Mesenchymal stem cell (in vitro differentiated cells and primary cell): ENCODE measurements around the gene ELFN1.
"Not testable (repeated sequence)": the region's sequence is repeated elsewhere in the genome, so short reads cannot be mapped to it uniquely, and the experiment has no call there.

Experiments
- DNase-seq: peaks from one replicate; pipeline ENCODE4 v3.0.0-alpha.2; 2013
- H2AFZ ChIP-seq: one replicate; pipeline ENCODE4 v1.6.1; 2013; ENCODE audit warnings: low read depth, mild to moderate bottlenecking, control low read depth, inconsistent platforms, low read length, moderate library complexity
- H2AK5ac ChIP-seq: 2 replicates; pipeline ENCODE4 v1.6.1; 2013; ENCODE audit warnings: low read length, moderate library complexity, mild to moderate bottlenecking, inconsistent platforms; ENCODE audit not compliant: severe bottlenecking
- H2BK120ac ChIP-seq: one replicate; pipeline ENCODE4 v1.6.1; 2013; ENCODE audit warnings: low read depth, mild to moderate bottlenecking, inconsistent platforms, low read length, moderate library complexity
- H2BK12ac ChIP-seq, 2 experiments: one replicate each; pipeline ENCODE4 v1.6.1; 2013; ENCODE audit warnings: inconsistent platforms in 2 of 2, low read length in 2 of 2, mild to moderate bottlenecking in 2 of 2, moderate library complexity in 2 of 2, control low read depth in 1 of 2
- H2BK15ac ChIP-seq: one replicate; pipeline ENCODE4 v1.6.1; 2013; ENCODE audit warnings: mild to moderate bottlenecking, low read depth, inconsistent platforms; ENCODE audit not compliant: poor library complexity, severe bottlenecking
- H2BK5ac ChIP-seq: 2 replicates; pipeline ENCODE4 v1.6.1; 2013; ENCODE audit warnings: low read depth, mild to moderate bottlenecking, low read length, control low read depth, inconsistent platforms; ENCODE audit not compliant: poor library complexity, severe bottlenecking
- H3K14ac ChIP-seq, 2 experiments: one replicate each; pipeline ENCODE4 v1.6.1; 2013; ENCODE audit warnings: inconsistent platforms in 2 of 2, low read length in 2 of 2, control low read depth in 1 of 2, mild to moderate bottlenecking in 1 of 2, moderate library complexity in 1 of 2
- H3K18ac ChIP-seq, 2 experiments: one replicate each; pipeline ENCODE4 v1.6.1; 2013; ENCODE audit warnings: inconsistent platforms in 2 of 2, low read length in 2 of 2, control low read depth in 1 of 2, low read depth in 1 of 2, mild to moderate bottlenecking in 1 of 2
- H3K23ac ChIP-seq, 2 experiments: one replicate each; pipeline ENCODE4 v1.6.1; 2013; ENCODE audit warnings: inconsistent platforms in 2 of 2, low read length in 2 of 2, mild to moderate bottlenecking in 2 of 2, moderate library complexity in 2 of 2, control low read depth in 1 of 2
- H3K27ac ChIP-seq: 2 replicates; pipeline ENCODE4 v1.5.1; 2013; ENCODE audit warnings: mild to moderate bottlenecking, moderate library complexity, low read length, control low read depth, inconsistent platforms; ENCODE audit not compliant: poor library complexity, severe bottlenecking
- H3K27me3 ChIP-seq, 2 experiments: 2 replicates each; pipeline versions ENCODE4 v1.6.1 to v1.7.0; 2013; ENCODE audit warnings: low read length in 2 of 2, mild to moderate bottlenecking in 2 of 2, moderate library complexity in 2 of 2, control low read depth in 1 of 2, inconsistent platforms in 1 of 2; ENCODE audit not compliant: control insufficient read depth in 1 of 2, insufficient read depth in 1 of 2
- H3K36me3 ChIP-seq, 2 experiments: 2 replicates each; pipeline versions ENCODE4 v1.6.1 to v1.7.0; 2013; ENCODE audit warnings: low read length in 2 of 2, control low read depth in 1 of 2, inconsistent platforms in 1 of 2, low read depth in 1 of 2, mild to moderate bottlenecking in 1 of 2; ENCODE audit not compliant: insufficient read depth in 2 of 2, control insufficient read depth in 1 of 2
- H3K4ac ChIP-seq, 2 experiments: one replicate each; pipeline ENCODE4 v1.6.1; 2013; ENCODE audit warnings: inconsistent platforms in 2 of 2, low read length in 2 of 2, mild to moderate bottlenecking in 2 of 2, moderate library complexity in 2 of 2, control low read depth in 1 of 2, low read depth in 1 of 2
- H3K4me1 ChIP-seq: 2 replicates; pipeline ENCODE4 v1.6.1; 2013; ENCODE audit warnings: low read depth, low read length, control low read depth; ENCODE audit not compliant: control insufficient read depth, insufficient read depth
- H3K4me2 ChIP-seq: 2 replicates; pipeline ENCODE4 v1.6.1; 2013; ENCODE audit warnings: low read length, mild to moderate bottlenecking, inconsistent platforms; ENCODE audit not compliant: poor library complexity, severe bottlenecking
- H3K4me3 ChIP-seq, 2 experiments: 2 replicates each; pipeline versions ENCODE4 v1.5.1 to v1.7.0; 2013; ENCODE audit warnings: low read length in 2 of 2, mild to moderate bottlenecking in 2 of 2, control low read depth in 1 of 2, low read depth in 1 of 2; ENCODE audit not compliant: insufficient read depth in 1 of 2
- H3K79me1 ChIP-seq: replicated peaks from 2 replicates; pipeline ENCODE4 v1.6.1; 2013; ENCODE audit warnings: mild to moderate bottlenecking, control low read depth, low read length, inconsistent platforms; ENCODE audit not compliant: poor library complexity, severe bottlenecking
- H3K9ac ChIP-seq: 2 replicates; pipeline ENCODE4 v1.7.0; 2013; ENCODE audit warnings: mild to moderate bottlenecking, low read length, moderate library complexity
- H3K9me3 ChIP-seq: 2 replicates; pipeline ENCODE4 v1.7.0; 2013; ENCODE audit warnings: mild to moderate bottlenecking, low read length; ENCODE audit not compliant: control insufficient read depth
- H4K8ac ChIP-seq: one replicate; pipeline ENCODE4 v1.6.1; 2013; ENCODE audit warnings: inconsistent platforms, mild to moderate bottlenecking, low read length, moderate library complexity
- H4K91ac ChIP-seq: one replicate; pipeline ENCODE4 v1.6.1; 2013; ENCODE audit warnings: mild to moderate bottlenecking, low read length, inconsistent platforms
- WGBS: methylation state at CpG from one replicate; pipeline ENCODE4 v1.1.7; 2013; ENCODE audit warnings: mixed read lengths; 5-methylcytosine and 5-hydroxymethylcytosine counted together

ELFN1 gene

DNA sequence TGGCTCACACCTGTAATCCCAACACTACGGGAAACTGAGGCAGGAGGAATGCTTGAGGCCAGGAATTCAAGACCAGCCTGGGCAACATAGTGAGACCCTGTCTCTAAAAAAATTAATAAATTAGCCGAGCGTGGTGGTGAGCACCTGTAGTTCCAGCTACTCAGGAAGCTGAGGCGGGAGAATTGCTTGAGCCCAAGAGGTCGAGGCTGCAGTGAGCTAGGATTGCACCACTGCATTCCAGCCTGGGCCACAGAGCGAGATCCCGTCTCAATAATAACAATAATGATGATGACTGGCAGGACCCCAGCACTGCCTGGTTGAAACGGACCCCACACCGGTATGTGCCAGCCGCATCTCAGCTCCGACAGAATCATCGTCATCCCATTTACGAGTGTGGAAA is 93.0 kb downstream of the ELFN1 start:
- H2BK15ac ChIP-seq, result no peak overlapping the region
- no peak overlapping the region for H3K27ac ChIP-seq
- H3K23ac ChIP-seq, result no peak overlapping the region
- H3K79me1 ChIP-seq, result no peaks in the 10 kb centered on the region
- no peak overlapping the region for H4K91ac ChIP-seq
- DNase-seq, result no peak
- no peak overlapping the region for H3K4ac ChIP-seq
- H2AK5ac ChIP-seq, result no peak overlapping the region
- peaks cover 8 to 24% of the 10 kb centered on the region in 2 experiments for H3K27me3 ChIP-seq
- H3K4me1 ChIP-seq, result peaks cover 4% of the 10 kb centered on the region
- H3K14ac ChIP-seq, result no peak overlapping the region
- no peak overlapping the region for H3K4me3 ChIP-seq
- H3K9me3 ChIP-seq, result no peaks in the 10 kb centered on the region
- no peak overlapping the region for H3K4me2 ChIP-seq
- no peak overlapping the region for H2BK120ac ChIP-seq
- H3K9ac ChIP-seq, result no peak overlapping the region
- no peak overlapping the region for H4K8ac ChIP-seq
- no peak overlapping the region for H3K18ac ChIP-seq
- no peaks in the 10 kb centered on the region for H3K36me3 ChIP-seq
- H2BK12ac ChIP-seq, result no peak overlapping the region
- no peak overlapping the region for H2AFZ ChIP-seq
- 93% methylated on average over 13 of the region's 13 CpGs for WGBS
- H2BK5ac ChIP-seq, result no peak overlapping the region

DNA sequence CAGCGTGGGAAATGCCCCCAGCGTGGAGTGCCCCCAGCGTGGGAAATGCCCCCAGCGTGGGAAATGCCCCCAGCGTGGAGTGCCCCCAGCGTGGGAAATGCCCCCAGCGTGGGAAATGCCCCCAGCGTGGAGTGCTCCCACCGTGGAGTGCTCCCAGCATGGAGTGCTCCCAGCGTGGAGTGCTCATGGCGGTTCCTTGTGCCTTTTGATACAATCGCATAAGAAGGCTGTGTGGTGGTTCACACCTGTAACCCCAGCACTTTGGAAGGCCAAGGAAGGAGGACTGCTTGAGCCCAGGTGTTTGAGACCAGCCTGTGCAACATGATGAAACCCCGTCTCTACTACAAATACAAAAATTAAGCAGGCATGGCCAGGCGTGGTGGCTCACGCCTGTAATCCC is 93.8 kb downstream of the ELFN1 start:
- not testable (repeated sequence) for H3K4me1 ChIP-seq, H3K27ac ChIP-seq, H2BK120ac ChIP-seq, DNase-seq, H3K18ac ChIP-seq, H3K4me2 ChIP-seq, H3K14ac ChIP-seq, H4K8ac ChIP-seq, H3K9ac ChIP-seq, H3K36me3 ChIP-seq, H2AFZ ChIP-seq, H2BK15ac ChIP-seq, H3K4ac ChIP-seq, H3K23ac ChIP-seq, H2BK12ac ChIP-seq, H3K4me3 ChIP-seq, H2BK5ac ChIP-seq, H3K79me1 ChIP-seq, H2AK5ac ChIP-seq, H3K9me3 ChIP-seq, H4K91ac ChIP-seq
- WGBS, result 91% methylated on average over 10 of the region's 15 CpGs
- H3K27me3 ChIP-seq, result peaks cover 7 to 17% of the 10 kb centered on the region in 2 experiments

DNA sequence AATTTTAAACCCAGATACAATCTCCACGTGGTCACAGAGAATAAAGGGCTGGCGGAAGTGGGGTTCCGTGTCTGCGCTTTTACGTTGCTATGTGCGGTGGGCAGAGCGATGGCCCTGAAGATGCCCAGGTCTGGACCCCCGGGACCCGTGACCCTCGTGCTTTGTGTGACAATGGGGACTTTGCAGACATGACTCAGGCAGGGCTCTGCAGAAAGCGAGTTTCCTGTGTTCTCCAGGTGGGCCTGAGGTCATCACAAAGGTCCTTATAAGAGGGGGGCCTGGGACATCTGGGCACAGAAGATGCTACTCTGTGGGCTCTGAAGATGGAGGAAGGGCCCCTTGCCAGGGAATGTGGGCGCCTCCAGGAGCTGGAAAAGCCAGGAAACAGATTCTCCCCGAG is 95.3 kb downstream of the ELFN1 start:
- Histone ChIP-seq H3K27ac (no peak overlapping the region), H3K14ac (no peak overlapping the region), H3K9ac (no peak overlapping the region), H2BK12ac (no peak overlapping the region), H2AFZ (no peak overlapping the region), H3K27me3 (peaks cover 7 to 10% of the 10 kb centered on the region in 2 experiments), H3K79me1 (no peaks in the 10 kb centered on the region), H2BK15ac (no peak overlapping the region), H2AK5ac (no peak overlapping the region), H4K8ac (no peak overlapping the region), H3K18ac (no peak overlapping the region), H2BK5ac (no peak overlapping the region), H3K4me2 (no peak overlapping the region), H2BK120ac (no peak overlapping the region), H3K4me1 (peaks cover 4% of the 10 kb centered on the region), H3K4me3 (no peak overlapping the region), H3K4ac (no peak overlapping the region), H3K36me3 (no peaks in the 10 kb centered on the region), H4K91ac (no peak overlapping the region), H3K9me3 (no peaks in the 10 kb centered on the region), H3K23ac (no peak overlapping the region)
- no peak for DNase-seq
- 87% methylated on average over 13 of the region's 13 CpGs for WGBS

DNA sequence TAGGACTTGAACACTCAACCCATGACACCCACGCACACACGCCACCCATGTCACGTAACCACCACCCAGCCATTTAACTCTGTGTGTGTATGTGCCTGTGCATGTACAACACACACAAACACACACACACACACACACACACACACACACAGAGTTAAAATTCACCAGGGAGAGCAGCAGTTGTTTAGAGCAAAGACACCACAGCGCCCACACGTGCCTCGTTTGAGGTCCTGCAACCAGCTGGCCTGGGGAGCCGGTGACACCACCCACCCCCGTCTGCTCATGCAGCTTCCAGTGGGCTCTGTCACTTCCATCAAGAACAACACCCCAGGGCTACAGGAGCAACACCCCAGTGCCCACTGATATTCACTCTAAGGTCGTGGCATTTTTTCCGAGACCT is 97.4 kb downstream of the ELFN1 start:
- Histone ChIP-seq H4K91ac (no peak overlapping the region), H3K4ac (no peak overlapping the region), H3K18ac (no peak overlapping the region), H3K36me3 (no peaks in the 10 kb centered on the region), H2BK5ac (no peak overlapping the region), H3K4me2 (no peak overlapping the region), H3K9me3 (no peaks in the 10 kb centered on the region), H3K4me1 (peaks cover 2% of the 10 kb centered on the region), H3K9ac (no peak overlapping the region), H2BK12ac (no peak overlapping the region), H2AK5ac (no peak overlapping the region), H3K23ac (peak overlapping the region in 1 of 2 experiments; percentile 10), H3K4me3 (no peak overlapping the region), H2BK15ac (no peak overlapping the region), H3K27ac (no peak overlapping the region), H3K14ac (no peak overlapping the region), H2AFZ (no peak overlapping the region), H3K27me3 (peaks cover 7 to 9% of the 10 kb centered on the region in 2 experiments), H2BK120ac (no peak overlapping the region), H4K8ac (no peak overlapping the region), H3K79me1 (no peaks in the 10 kb centered on the region)
- no peak for DNase-seq
- 77% methylated on average over 8 of the region's 10 CpGs for WGBS
